ENCODE measurements around the gene SEPTIN6. TPM values are rescaled to one million over a fixed set of nuclear protein-coding genes. Genes with fewer than 3 reads are reported as not detected.
A peak's percentile ranks its signal among the peaks of the same experiment; 100 is the strongest.

SEPTIN6 gene
- total and polyA plus RNA-seq, 4 experiments from 2014 or later = 112 to 244 (median 176) TPM

- Mint-ChIP-seq H3K36me3 (no peaks in the 10 kb centered on the region), H3K27ac (peak overlapping the region in 2 of 7 donors; percentile 20 to 43), H3K27me3 (peaks cover 0 to 2% of the 10 kb centered on the region in 2 donors), H3K4me1 (peaks cover 6 to 11% (median 7%) of the 10 kb centered on the region in 4 donors), H3K4me3 (no peak overlapping the region), H3K9me3 (no peaks in the 10 kb centered on the region)
- no peak for DNase-seq
- Histone ChIP-seq H3K27ac (ENCODE audit: low read depth, low read length) (no peak overlapping the region), H3K4me3 (ENCODE audit: low read length in 2 of 2) (no peak overlapping the region), H3K9me3 (ENCODE audit: control insufficient read depth in 1 of 2, low read length in 2 of 2) (no peaks in the 10 kb centered on the region), H3K36me3 (ENCODE audit: insufficient read depth, low read length) (no peaks in the 10 kb centered on the region), H3K4me1 (ENCODE audit: insufficient read depth, low read length) (peaks cover 2% of the 10 kb centered on the region), H3K27me3 (ENCODE audit: insufficient read depth, low read length) (no peaks in the 10 kb centered on the region)
- ChIA-PET POLR2A (ENCODE audit: partially characterized antibody) (interaction anchor here (1.0 kb wide), 1 partner anchor 8 kb away, joined by 3 read pairs; no protein-coding TSS in a partner anchor), CTCF (ENCODE audit: partially characterized antibody) (interaction anchor here (0.6 to 2.1 kb wide), 13 partner anchors 8 to 189 kb away, joined by 3 to 16 read pairs (median 3); no protein-coding TSS in a partner anchor)
- intact Hi-C loops (cut with micrococcal nuclease) = loop anchor here (1.0 to 2.0 kb wide), 2 partner anchors 32 to 80 kb away; no protein-coding TSS in a partner anchor
Measured at GRCh38 chrX:119698845-119699244, 5.9 kb upstream of the SEPTIN6 start.

GRCh38 chrX:119696251-119696890, 3.4 kb upstream of the SEPTIN6 start:
- POLR2A ChIA-PET (ENCODE audit: partially characterized antibody) = interaction anchor here (0.9 kb wide), 1 partner anchor 122 kb away, joined by 3 read pairs; the partner anchor contains the start of gene UBE2A
- H3K9me3 ChIP-seq (ENCODE audit: control insufficient read depth in 1 of 2, low read length in 2 of 2) = no peaks in the 10 kb centered on the region
- peaks cover 6 to 16% (median 12%) of the 10 kb centered on the region in 4 donors for H3K4me1 Mint-ChIP-seq
- intact Hi-C loops (cut with micrococcal nuclease) = no loop called here
- H3K9me3 Mint-ChIP-seq = no peaks in the 10 kb centered on the region
- no peak overlapping the region for H3K27ac ChIP-seq (ENCODE audit: low read depth, low read length)
- no peaks in the 10 kb centered on the region for H3K36me3 ChIP-seq (ENCODE audit: insufficient read depth, low read length)
- CTCF ChIA-PET (ENCODE audit: partially characterized antibody) = interaction anchor here (1.9 to 4.8 kb wide), 2 partner anchors 32 to 180 kb away, joined by 4 to 30 read pairs; no protein-coding TSS in a partner anchor
- no peak for DNase-seq
- peak overlapping the region in 4 of 7 donors; percentile 42 to 80 (median 66) for H3K27ac Mint-ChIP-seq
- no peak overlapping the region for H3K4me3 ChIP-seq (ENCODE audit: low read length in 2 of 2)
- H3K4me3 Mint-ChIP-seq = peak overlapping the region in 1 of 8 donors; percentile 7
- H3K27me3 ChIP-seq (ENCODE audit: insufficient read depth, low read length) = no peaks in the 10 kb centered on the region
- H3K27me3 Mint-ChIP-seq = peaks cover 0 to 2% of the 10 kb centered on the region in 2 donors
- peaks cover 0 to 6% of the 10 kb centered on the region in 2 donors for H3K36me3 Mint-ChIP-seq
- H3K4me1 ChIP-seq (ENCODE audit: insufficient read depth, low read length) = peaks cover 5% of the 10 kb centered on the region

- H3K36me3 Mint-ChIP-seq = peaks cover 0 to 10% of the 10 kb centered on the region in 2 donors
- Histone ChIP-seq H3K9me3 (ENCODE audit: control insufficient read depth in 1 of 2, low read length in 2 of 2) (no peaks in the 10 kb centered on the region), H3K27me3 (ENCODE audit: insufficient read depth, low read length) (no peaks in the 10 kb centered on the region), H3K4me3 (ENCODE audit: low read length in 2 of 2) (no peak overlapping the region), H3K36me3 (ENCODE audit: insufficient read depth, low read length) (no peaks in the 10 kb centered on the region), H3K4me1 (ENCODE audit: insufficient read depth, low read length) (peaks cover 10% of the 10 kb centered on the region), H3K27ac (ENCODE audit: low read depth, low read length) (no peak overlapping the region)
- H3K4me1 Mint-ChIP-seq = peaks cover 6 to 23% (median 17%) of the 10 kb centered on the region in 4 donors
- peaks cover 0 to 2% of the 10 kb centered on the region in 2 donors for H3K27me3 Mint-ChIP-seq
- intact Hi-C loops (cut with micrococcal nuclease) = no loop called here
- ChIA-PET CTCF (ENCODE audit: partially characterized antibody) (interaction anchor here (1.5 to 4.8 kb wide), 3 partner anchors 33 to 179 kb away, joined by 3 to 30 read pairs (median 4); no protein-coding TSS in a partner anchor), POLR2A (ENCODE audit: partially characterized antibody) (interaction anchor here (0.9 to 12.0 kb wide), 2 partner anchors 18 to 121 kb away, joined by 3 to 277 read pairs; partner anchors contain the start of gene UBE2A)
- DNase-seq = no peak
- peak overlapping the region in 2 of 8 donors; percentile 3 to 35 for H3K4me3 Mint-ChIP-seq
- peak overlapping the region in 4 of 7 donors; percentile 2 to 60 (median 16) for H3K27ac Mint-ChIP-seq
- no peaks in the 10 kb centered on the region for H3K9me3 Mint-ChIP-seq
Measured at GRCh38 chrX:119695535-119696050, 2.6 kb upstream of the SEPTIN6 start.

GRCh38 chrX:119694601-119695534, 1.9 kb upstream of the SEPTIN6 start:
- ChIA-PET CTCF (ENCODE audit: partially characterized antibody) (interaction anchor here (1.0 to 7.1 kb wide), 7 partner anchors 18 to 179 kb away, joined by 3 to 77 read pairs (median 4); no protein-coding TSS in a partner anchor), POLR2A (ENCODE audit: partially characterized antibody) (interaction anchor here (0.9 to 12.0 kb wide), 8 partner anchors 12 to 120 kb away, joined by 3 to 277 read pairs (median 22); partner anchors contain the start of genes NKRF, RPL39, SOWAHD and UBE2A)
- no peak for DNase-seq
- H3K4me3 Mint-ChIP-seq = peak overlapping the region in 5 of 8 donors; percentile 10 to 64 (median 47)
- no peak overlapping the region for H3K27ac ChIP-seq (ENCODE audit: low read depth, low read length)
- H3K27me3 Mint-ChIP-seq = no peaks in the 10 kb centered on the region
- H3K4me1 ChIP-seq (ENCODE audit: insufficient read depth, low read length) = peaks cover 14% of the 10 kb centered on the region
- H3K9me3 ChIP-seq (ENCODE audit: control insufficient read depth in 1 of 2, low read length in 2 of 2) = no peaks in the 10 kb centered on the region
- H3K27me3 ChIP-seq (ENCODE audit: insufficient read depth, low read length) = no peaks in the 10 kb centered on the region
- peaks cover 9 to 29% (median 22%) of the 10 kb centered on the region in 4 donors for H3K4me1 Mint-ChIP-seq
- intact Hi-C loops (cut with micrococcal nuclease) = loop anchor here (5.0 kb wide), 1 partner anchor 97 kb away; the partner anchor contains the start of gene RPL39
- no peak overlapping the region for H3K4me3 ChIP-seq (ENCODE audit: low read length in 2 of 2)
- H3K36me3 ChIP-seq (ENCODE audit: insufficient read depth, low read length) = no peaks in the 10 kb centered on the region
- peaks cover 0 to 2% (median 0%) of the 10 kb centered on the region in 8 donors for H3K9me3 Mint-ChIP-seq
- peaks cover 0 to 10% of the 10 kb centered on the region in 2 donors for H3K36me3 Mint-ChIP-seq
- H3K27ac Mint-ChIP-seq = peak overlapping the region in 4 of 7 donors; percentile 20 to 86 (median 60)

GRCh38 chrX:119693996-119694451, 1.1 kb upstream of the SEPTIN6 start:
- Histone ChIP-seq H3K4me1 (ENCODE audit: insufficient read depth, low read length) (peaks cover 20% of the 10 kb centered on the region), H3K4me3 (ENCODE audit: low read length in 2 of 2) (no peak overlapping the region), H3K36me3 (ENCODE audit: insufficient read depth, low read length) (no peaks in the 10 kb centered on the region), H3K27me3 (ENCODE audit: insufficient read depth, low read length) (no peaks in the 10 kb centered on the region), H3K27ac (ENCODE audit: low read depth, low read length) (peak overlapping the region; percentile 89), H3K9me3 (ENCODE audit: control insufficient read depth in 1 of 2, low read length in 2 of 2) (no peaks in the 10 kb centered on the region)
- Mint-ChIP-seq H3K36me3 (peaks cover 0 to 10% of the 10 kb centered on the region in 2 donors), H3K27ac (peak overlapping the region in 6 of 7 donors; percentile 43 to 98 (median 71)), H3K4me1 (peaks cover 9 to 37% (median 26%) of the 10 kb centered on the region in 4 donors), H3K9me3 (peaks cover 0 to 2% (median 0%) of the 10 kb centered on the region in 8 donors), H3K27me3 (no peaks in the 10 kb centered on the region), H3K4me3 (peak overlapping the region; percentile 66 to 99 (median 96))
- ChIA-PET CTCF (ENCODE audit: partially characterized antibody) (interaction anchor here (0.8 to 7.1 kb wide), 10 partner anchors 11 to 89 kb away, joined by 3 to 77 read pairs (median 4); no protein-coding TSS in a partner anchor), POLR2A (ENCODE audit: partially characterized antibody) (interaction anchor here (1.1 to 12.0 kb wide), 14 partner anchors 10 to 177 kb away, joined by 3 to 277 read pairs (median 12); partner anchors contain the start of genes NKRF, RNF113A, RPL39 and SOWAHD)
- DNase-seq = no peak
- intact Hi-C loops (cut with micrococcal nuclease) = loop anchor here (1.0 to 5.0 kb wide), 5 partner anchors 12 to 98 kb away; partner anchors contain the start of genes NKRF and RPL39

Measured in CD4-positive, alpha-beta memory T cell (primary cell).